Spleen (tissue), 7 donors: ENCODE data around the gene SELENOO.

ENCODE experiments used
- POLR2A ChIP-seq, 3 donors: fragments of 450-650 bp; IDR thresholded peaks; one replicate each; pipeline ENCODE4 v1.5.1; 2017; ENCODE audit warnings: antibody characterized with exemption in 3 of 3, mild to moderate bottlenecking in 1 of 3
- POLR2AphosphoS5 ChIP-seq, 3 donors: sonication (generic); formaldehyde crosslinking; IDR thresholded peaks; one replicate each; pipeline ENCODE4 v1.5.1; 2017; ENCODE audit warnings: antibody characterized with exemption in 3 of 3
- TF ChIP-seq, protein P1 (sequence below), 11 experiments: fragments of 200-600 bp in 7 of 11; fragments of 450-650 bp in 4 of 11; sonication (generic) in 4 of 11; IDR thresholded peaks in 8 of 11; conservative IDR thresholded peaks in 3 of 11; 1 replicate in 7 of 11; 2 replicates in 4 of 11; pipeline versions ENCODE4 v1.4.0 to v1.8.0; 2016 to 2021; ENCODE audit warnings: antibody characterized with exemption in 11 of 11, inconsistent platforms in 4 of 11, mild to moderate bottlenecking in 1 of 11
- donor health status: DM: no; HTN: no; CAD: no; lungs with moderate emphysema.
- donor health status: DM: no; HTN: no; CAD: no.
- donor health status: DM: no; HTN: no; CAD: no.

DNA sequence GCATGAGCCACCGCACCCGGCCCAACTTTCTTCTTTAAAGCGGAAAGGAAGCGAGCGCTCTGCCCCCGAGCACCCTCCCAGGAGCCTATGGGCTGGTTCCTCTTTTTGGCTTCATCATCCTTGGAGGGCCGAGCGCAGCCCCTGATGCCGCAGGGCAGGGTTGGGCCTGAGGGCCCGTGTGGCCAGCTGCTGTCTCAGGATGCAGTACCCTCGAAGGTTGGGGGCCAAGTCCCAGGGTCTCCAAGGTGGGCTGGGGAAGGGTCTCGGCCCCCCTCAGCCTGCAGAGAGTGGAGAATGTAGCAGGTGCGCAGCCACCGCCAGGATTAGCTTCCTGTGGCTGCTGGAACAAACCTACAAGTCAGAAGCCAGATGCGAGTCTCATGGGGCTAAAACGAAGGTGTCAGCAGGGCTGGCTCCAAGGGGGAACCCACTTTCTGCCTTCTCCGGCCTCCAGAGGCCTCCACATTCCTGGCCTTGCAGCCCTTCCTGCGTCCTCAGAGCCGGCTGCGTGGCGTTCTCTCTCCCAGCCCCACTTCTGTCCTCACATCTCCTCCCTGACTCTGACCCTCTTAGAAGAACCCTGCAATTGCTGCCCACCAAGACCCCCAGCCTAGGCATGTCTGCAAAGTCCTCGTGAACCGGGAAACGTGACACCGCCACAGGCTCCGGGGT is 27.4 kb upstream of the SELENOO start:
- TF ChIP-seq, protein P1, sequence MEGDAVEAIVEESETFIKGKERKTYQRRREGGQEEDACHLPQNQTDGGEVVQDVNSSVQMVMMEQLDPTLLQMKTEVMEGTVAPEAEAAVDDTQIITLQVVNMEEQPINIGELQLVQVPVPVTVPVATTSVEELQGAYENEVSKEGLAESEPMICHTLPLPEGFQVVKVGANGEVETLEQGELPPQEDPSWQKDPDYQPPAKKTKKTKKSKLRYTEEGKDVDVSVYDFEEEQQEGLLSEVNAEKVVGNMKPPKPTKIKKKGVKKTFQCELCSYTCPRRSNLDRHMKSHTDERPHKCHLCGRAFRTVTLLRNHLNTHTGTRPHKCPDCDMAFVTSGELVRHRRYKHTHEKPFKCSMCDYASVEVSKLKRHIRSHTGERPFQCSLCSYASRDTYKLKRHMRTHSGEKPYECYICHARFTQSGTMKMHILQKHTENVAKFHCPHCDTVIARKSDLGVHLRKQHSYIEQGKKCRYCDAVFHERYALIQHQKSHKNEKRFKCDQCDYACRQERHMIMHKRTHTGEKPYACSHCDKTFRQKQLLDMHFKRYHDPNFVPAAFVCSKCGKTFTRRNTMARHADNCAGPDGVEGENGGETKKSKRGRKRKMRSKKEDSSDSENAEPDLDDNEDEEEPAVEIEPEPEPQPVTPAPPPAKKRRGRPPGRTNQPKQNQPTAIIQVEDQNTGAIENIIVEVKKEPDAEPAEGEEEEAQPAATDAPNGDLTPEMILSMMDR (IDR thresholded peaks at IDR 0.05 in 8 of 11, conservative IDR thresholded peaks at IDR 0.05 in 3 of 11) = no peak
- TF ChIP-seq POLR2AphosphoS5 (IDR thresholded peaks at IDR 0.05) (peak in 1 of 3 donors; percentile 21), POLR2A (IDR thresholded peaks at IDR 0.05) (no peak)
